Liver (tissue), 9 donors: ENCODE results near the gene NUTF2. TPM values are rescaled to one million over a fixed set of nuclear protein-coding genes. Genes with fewer than 3 reads are reported as not detected.

Experiments used
- DNase-seq: peaks from one replicate; pipeline ENCODE4 v3.0.0-alpha.2; 2017; ENCODE audit warnings: low spot score
- H3K27ac ChIP-seq, 2 donors: one replicate each; pipeline ENCODE4 v1.7.0; 2013; ENCODE audit warnings: inconsistent platforms in 2 of 2, low read length in 2 of 2, control low read depth in 1 of 2, low read depth in 1 of 2, mild to moderate bottlenecking in 1 of 2
- H3K27me3 ChIP-seq, 4 donors: one replicate each; pipeline versions ENCODE4 v1.6.1 to v1.7.0; 2013; ENCODE audit warnings: low read length in 3 of 4, inconsistent platforms in 1 of 4, mild to moderate bottlenecking in 1 of 4, moderate library complexity in 1 of 4; ENCODE audit not compliant: control insufficient read depth in 4 of 4, insufficient read depth in 4 of 4
- H3K36me3 ChIP-seq, 4 donors: one replicate each; pipeline versions ENCODE4 v1.6.1 to v1.7.0; 2013; ENCODE audit warnings: low read length in 3 of 4, mild to moderate bottlenecking in 3 of 4, low read depth in 1 of 4, moderate library complexity in 1 of 4; ENCODE audit not compliant: control insufficient read depth in 4 of 4, insufficient read depth in 3 of 4
- H3K4me1 ChIP-seq, 4 donors: one replicate each; pipeline versions ENCODE4 v1.6.1 to v1.7.0; 2013; ENCODE audit warnings: low read length in 3 of 4, mild to moderate bottlenecking in 3 of 4, moderate library complexity in 1 of 4; ENCODE audit not compliant: control insufficient read depth in 4 of 4, insufficient read depth in 4 of 4
- H3K4me3 ChIP-seq, 3 donors: one replicate each; pipeline versions ENCODE4 v1.6.1 to v1.7.0; 2013; ENCODE audit warnings: low read length in 3 of 3, control low read depth in 1 of 3, low read depth in 1 of 3, mild to moderate bottlenecking in 1 of 3
- H3K9ac ChIP-seq, 2 donors: one replicate each; pipeline ENCODE4 v1.7.0; 2013; ENCODE audit warnings: low read length in 2 of 2, mild to moderate bottlenecking in 2 of 2, moderate library complexity in 2 of 2, control low read depth in 1 of 2, low read depth in 1 of 2
- H3K9me3 ChIP-seq, 4 donors: one replicate each; pipeline versions ENCODE4 v1.6.1 to v1.7.0; 2013; ENCODE audit warnings: low read length in 3 of 4; ENCODE audit not compliant: control insufficient read depth in 4 of 4
- ATF3 ChIP-seq: IDR thresholded peaks from 2 replicates; pipeline ENCODE4 v1.6.1; 2016; ENCODE audit warnings: antibody characterized with exemption
- EGR1 ChIP-seq, 2 donors: IDR thresholded peaks; 2 replicates each; pipeline ENCODE4 v1.6.1; 2016 to 2018; ENCODE audit warnings: antibody characterized with exemption in 2 of 2, low read depth in 2 of 2
- FOXA1 ChIP-seq: IDR thresholded peaks from 2 replicates; pipeline ENCODE4 v1.6.1; 2016; ENCODE audit warnings: antibody characterized with exemption
- GABPA ChIP-seq, 2 donors: IDR thresholded peaks in 1 of 2; conservative IDR thresholded peaks in 1 of 2; 2 replicates each; pipeline ENCODE4 v1.6.1; 2016; ENCODE audit warnings: antibody characterized with exemption in 2 of 2, mild to moderate bottlenecking in 1 of 2, moderate library complexity in 1 of 2
- HNF4G ChIP-seq: IDR thresholded peaks from 2 replicates; pipeline ENCODE4 v1.6.1; 2016; ENCODE audit warnings: antibody characterized with exemption
- MAX ChIP-seq: IDR thresholded peaks from 2 replicates; pipeline ENCODE4 v1.6.1; 2016; ENCODE audit warnings: antibody characterized with exemption
- NR2F2 ChIP-seq: IDR thresholded peaks from 2 replicates; pipeline ENCODE4 v1.6.1; 2016; ENCODE audit warnings: antibody characterized with exemption
- RAD21 ChIP-seq, 2 donors: IDR thresholded peaks; 2 replicates each; pipeline ENCODE4 v1.6.1; 2016; ENCODE audit warnings: antibody characterized with exemption in 2 of 2, mild to moderate bottlenecking in 2 of 2
- REST ChIP-seq: IDR thresholded peaks from 2 replicates; pipeline ENCODE4 v1.6.1; 2016; ENCODE audit warnings: antibody characterized with exemption, mild to moderate bottlenecking
- RXRA ChIP-seq, 2 donors: IDR thresholded peaks; 2 replicates each; pipeline ENCODE4 v1.6.1; 2017 to 2018; ENCODE audit warnings: antibody characterized with exemption in 2 of 2, mild to moderate bottlenecking in 1 of 2
- SP1 ChIP-seq: IDR thresholded peaks from 2 replicates; pipeline ENCODE4 v1.6.1; 2018; ENCODE audit warnings: antibody characterized with exemption, mild to moderate bottlenecking
- TAF1 ChIP-seq: conservative IDR thresholded peaks from 2 replicates; pipeline ENCODE4 v1.6.1; 2016; ENCODE audit warnings: antibody characterized with exemption, mild to moderate bottlenecking
- YY1 ChIP-seq: IDR thresholded peaks from 2 replicates; pipeline ENCODE4 v1.6.1; 2016; ENCODE audit warnings: antibody characterized with exemption, mild to moderate bottlenecking
- ZBTB33 ChIP-seq: IDR thresholded peaks from 2 replicates; pipeline ENCODE4 v1.6.1; 2016; ENCODE audit warnings: antibody characterized with exemption
- WGBS: extraction: QIAGEN DNeasy Blood & Tissue Kit; methylation state at CpG from one replicate; pipeline ENCODE4 v1.1.7; 2013; 5-methylcytosine and 5-hydroxymethylcytosine counted together
- polyA plus RNA-seq, 2 donors: library from polyadenylated mRNA; stranded (reverse) in 1 of 2; unstranded in 1 of 2; fragments of 200-250 nt in 1 of 2; fragments of >200 nt in 1 of 2; fragmentation: Nextera tagmentation in 1 of 2; extraction: Ambion mirVana in 1 of 2; gene quantifications; one replicate each; pipeline versions ENCODE4 v1.2.1 to v1.2.3, GENCODE V29; 2013 to 2015
- total RNA-seq, 2 donors: library from RNA; depleted of rRNA; stranded (reverse); fragments of >200 nt; gene quantifications; one replicate each; pipeline ENCODE4 v1.2.3, GENCODE V29; 2014
- donor health status: healthy.
- donor health status: healthy.
- donor health status: healthy.
- donor health status: healthy.
- donor health status: healthy.

NUTF2 gene
- total and polyA plus RNA-seq, 4 donors: 27.4 to 69.5 (median 54.8) TPM

GRCh38 chr16:67907397-67908180, 60.9 kb downstream of the NUTF2 start (continued):
- TF ChIP-seq ZBTB33 (no peak), YY1 (peak; percentile 46), RAD21 (IDR thresholded peaks at IDR 0.05) (peak; percentile 30 to 32), MAX (no peak), SP1 (peak; percentile 12), NR2F2 (no peak)

GRCh38 chr16:67909056-67909742, 62.5 kb downstream of the NUTF2 start:
- Histone ChIP-seq H3K36me3 (peaks cover 0 to 23% (median 16%) of the 10 kb centered on the region in 4 donors), H3K27ac (no peak overlapping the region), H3K27me3 (no peaks in the 10 kb centered on the region), H3K4me3 (no peak overlapping the region), H3K9me3 (no peaks in the 10 kb centered on the region), H3K4me1 (peaks cover 0 to 25% (median 21%) of the 10 kb centered on the region in 4 donors), H3K9ac (no peak overlapping the region)
- 97% methylated on average over 36 of the region's 36 CpGs for WGBS
- TF ChIP-seq GABPA (IDR thresholded peaks at IDR 0.05 in 1 of 2, conservative IDR thresholded peaks at IDR 0.05 in 1 of 2) (no peak), ATF3 (no peak), TAF1 (no peak), RXRA (IDR thresholded peaks at IDR 0.05) (no peak), REST (no peak), EGR1 (IDR thresholded peaks at IDR 0.05; ENCODE audit: low read depth in 2 of 2) (no peak), HNF4G (no peak), FOXA1 (no peak), YY1 (no peak)
- no peak for DNase-seq
